Measurements from ENCODE around the gene SCO2.

DNA sequence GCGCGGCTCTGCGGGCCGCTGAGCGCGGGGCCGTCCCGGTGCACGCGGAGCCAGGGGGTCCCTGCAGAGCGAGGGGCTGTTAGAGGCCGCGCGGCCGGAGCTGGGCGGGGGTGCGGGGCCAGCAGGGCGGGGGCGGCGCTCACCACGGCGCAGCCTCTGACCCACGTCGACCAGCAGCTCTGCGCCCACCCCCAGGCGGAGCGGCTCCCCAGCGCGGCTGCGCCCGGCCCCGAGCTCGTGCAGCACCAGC lies 385 bp upstream of the SCO2 start:
- TF ChIP-seq, protein P1, sequence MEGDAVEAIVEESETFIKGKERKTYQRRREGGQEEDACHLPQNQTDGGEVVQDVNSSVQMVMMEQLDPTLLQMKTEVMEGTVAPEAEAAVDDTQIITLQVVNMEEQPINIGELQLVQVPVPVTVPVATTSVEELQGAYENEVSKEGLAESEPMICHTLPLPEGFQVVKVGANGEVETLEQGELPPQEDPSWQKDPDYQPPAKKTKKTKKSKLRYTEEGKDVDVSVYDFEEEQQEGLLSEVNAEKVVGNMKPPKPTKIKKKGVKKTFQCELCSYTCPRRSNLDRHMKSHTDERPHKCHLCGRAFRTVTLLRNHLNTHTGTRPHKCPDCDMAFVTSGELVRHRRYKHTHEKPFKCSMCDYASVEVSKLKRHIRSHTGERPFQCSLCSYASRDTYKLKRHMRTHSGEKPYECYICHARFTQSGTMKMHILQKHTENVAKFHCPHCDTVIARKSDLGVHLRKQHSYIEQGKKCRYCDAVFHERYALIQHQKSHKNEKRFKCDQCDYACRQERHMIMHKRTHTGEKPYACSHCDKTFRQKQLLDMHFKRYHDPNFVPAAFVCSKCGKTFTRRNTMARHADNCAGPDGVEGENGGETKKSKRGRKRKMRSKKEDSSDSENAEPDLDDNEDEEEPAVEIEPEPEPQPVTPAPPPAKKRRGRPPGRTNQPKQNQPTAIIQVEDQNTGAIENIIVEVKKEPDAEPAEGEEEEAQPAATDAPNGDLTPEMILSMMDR (tag by site-specific recombination; IDR thresholded peaks at IDR 0.05) = no peak
- TF ChIP-seq ZBTB8A (tag by site-specific recombination; IDR thresholded peaks at IDR 0.05) = no peak
- TF ChIP-seq REST (tag by site-specific recombination; IDR thresholded peaks at IDR 0.05) = no peak
- no peak for TF ChIP-seq ZNF121 (tag by site-specific recombination; IDR thresholded peaks at IDR 0.05)
- no peak for TF ChIP-seq ZBTB17 (tag by site-specific recombination; IDR thresholded peaks at IDR 0.05)
